Activated T-helper 1 cell treated with anti-CD3 and anti-CD28 coated beads, Interleukin-12 subunit alpha, Interleukin-12 subunit beta, Interleukin-2, Interleukin-4 antibody, amounts not matched to agents 30 ng/mL and 10 ng/mL and 1 ng/mL, durations not matched to agents 14 hours and 24 hours and 36 hours (primary cell): Measurements from ENCODE around the gene PPEF1. TPM values are rescaled to one million over a fixed set of nuclear protein-coding genes. Genes with fewer than 3 reads are reported as not detected.

Experiments
- DNase-seq: peaks from one replicate; pipeline ENCODE4 v3.0.0; 2021; ENCODE audit warnings: low spot score
- H3K27ac Mint-ChIP-seq: one replicate; pipeline ENCODE4 v1.8.0; 2021; ENCODE audit warnings: mild to moderate bottlenecking, mixed read lengths
- H3K27me3 Mint-ChIP-seq: one replicate; pipeline ENCODE4 v1.8.0; 2022; ENCODE audit warnings: mild to moderate bottlenecking, moderate library complexity, mixed read lengths; ENCODE audit not compliant: insufficient read depth
- H3K36me3 Mint-ChIP-seq: one replicate; pipeline ENCODE4 v1.8.0; 2021; ENCODE audit warnings: low read depth, mixed read lengths
- H3K4me1 Mint-ChIP-seq: one replicate; pipeline ENCODE4 v1.8.0; 2021; ENCODE audit warnings: low read depth, mixed read lengths
- H3K4me3 Mint-ChIP-seq: one replicate; pipeline ENCODE4 v1.8.0; 2021; ENCODE audit warnings: mild to moderate bottlenecking, moderate library complexity, mixed read lengths
- H3K9me3 Mint-ChIP-seq: one replicate; pipeline ENCODE4 v1.8.0; 2021; ENCODE audit warnings: mixed read lengths
- intact Hi-C: fragments of 100-400 bp; cut with micrococcal nuclease; formaldehyde crosslinking; loops from one replicate; pipeline ENCODE4 v1.15.1; 2024
- total RNA-seq: library from RNA; stranded (reverse); gene quantifications from 2 replicates; pipeline ENCODE4 v1.2.3, GENCODE V29; 2022

Gene PPEF1
- total RNA-seq, 1 donor from 2014 or later = not detected

DNA sequence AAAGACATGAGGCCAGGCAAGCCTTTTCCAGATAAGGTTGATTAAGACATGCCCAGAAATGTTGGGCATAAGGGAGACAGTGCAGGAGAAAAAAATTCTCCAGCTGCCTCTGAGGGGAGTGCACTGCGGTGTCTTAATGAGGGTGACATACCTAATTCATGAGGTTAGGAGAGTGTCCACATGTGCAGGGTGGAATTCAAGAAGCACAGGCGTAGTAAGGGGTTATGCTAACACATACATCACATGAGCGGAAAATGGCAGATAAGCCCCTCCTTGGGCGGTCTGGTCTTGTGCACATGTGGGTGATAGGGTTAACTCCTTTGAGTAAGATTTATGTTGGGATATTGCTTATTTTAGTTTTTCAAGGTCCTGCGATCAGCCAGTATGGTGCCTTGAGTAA is 154.1 kb downstream of the PPEF1 start:
- no peak overlapping the region for H3K4me3 Mint-ChIP-seq
- no peaks in the 10 kb centered on the region for H3K27me3 Mint-ChIP-seq
- H3K9me3 Mint-ChIP-seq = no peaks in the 10 kb centered on the region
- H3K36me3 Mint-ChIP-seq = no peaks in the 10 kb centered on the region
- no peak overlapping the region for H3K27ac Mint-ChIP-seq
- intact Hi-C loops = no loop called here
- no peak for DNase-seq
- peaks cover 1% of the 10 kb centered on the region for H3K4me1 Mint-ChIP-seq

DNA sequence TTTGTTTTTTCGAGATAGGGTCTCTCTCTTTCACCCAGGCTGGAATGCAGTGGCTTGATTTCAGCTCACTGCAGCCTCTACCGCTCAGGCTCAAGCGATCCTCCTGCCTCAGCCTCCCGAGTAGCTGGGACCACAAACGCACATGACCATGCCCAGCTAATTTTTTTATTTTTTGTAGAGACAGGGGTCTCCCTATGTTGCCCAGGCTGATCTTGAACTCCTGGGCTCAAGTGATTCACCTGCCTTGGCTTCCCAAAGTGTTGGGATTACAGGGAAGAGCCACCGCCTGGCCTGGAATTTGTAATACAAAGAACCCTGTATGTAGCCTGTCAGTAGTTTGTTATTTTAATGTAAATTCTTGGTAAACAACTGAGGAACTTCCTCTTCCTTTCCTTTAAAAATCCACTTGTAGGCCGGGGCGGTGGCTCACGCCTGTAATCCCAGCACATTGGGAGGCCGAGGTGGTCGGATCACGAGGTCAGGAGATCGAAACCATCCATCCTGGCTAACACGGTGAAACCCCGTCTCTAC is 157.0 kb downstream of the PPEF1 start:
- Mint-ChIP-seq H3K27ac (no peak overlapping the region), H3K36me3 (no peaks in the 10 kb centered on the region), H3K4me1 (no peaks in the 10 kb centered on the region), H3K4me3 (no peak overlapping the region), H3K27me3 (no peaks in the 10 kb centered on the region), H3K9me3 (no peaks in the 10 kb centered on the region)
- intact Hi-C loops = no loop called here
- no peak for DNase-seq

- no peak for DNase-seq
- H3K36me3 Mint-ChIP-seq = no peaks in the 10 kb centered on the region
- no peak overlapping the region for H3K4me3 Mint-ChIP-seq
- no peaks in the 10 kb centered on the region for H3K4me1 Mint-ChIP-seq
- no peaks in the 10 kb centered on the region for H3K27me3 Mint-ChIP-seq
- intact Hi-C loops = no loop called here
- H3K27ac Mint-ChIP-seq = no peak overlapping the region
- no peaks in the 10 kb centered on the region for H3K9me3 Mint-ChIP-seq
Measured at GRCh38 chrX:18871161-18871890, 163.9 kb downstream of the PPEF1 start.

GRCh38 chrX:18871970-18872369 is 164.5 kb downstream of the PPEF1 start:
- no peak overlapping the region for H3K27ac Mint-ChIP-seq
- H3K4me3 Mint-ChIP-seq = no peak overlapping the region
- intact Hi-C loops = no loop called here
- no peaks in the 10 kb centered on the region for H3K4me1 Mint-ChIP-seq
- H3K36me3 Mint-ChIP-seq = no peaks in the 10 kb centered on the region
- H3K9me3 Mint-ChIP-seq = no peaks in the 10 kb centered on the region
- no peaks in the 10 kb centered on the region for H3K27me3 Mint-ChIP-seq
- DNase-seq = no peak

GRCh38 chrX:18872621-18873020 is 165.2 kb downstream of the PPEF1 start:
- H3K9me3 Mint-ChIP-seq = no peaks in the 10 kb centered on the region
- no peaks in the 10 kb centered on the region for H3K27me3 Mint-ChIP-seq
- H3K4me3 Mint-ChIP-seq = no peak overlapping the region
- H3K4me1 Mint-ChIP-seq = no peaks in the 10 kb centered on the region
- no peaks in the 10 kb centered on the region for H3K36me3 Mint-ChIP-seq
- intact Hi-C loops = no loop called here
- no peak overlapping the region for H3K27ac Mint-ChIP-seq
- DNase-seq = no peak

DNA sequence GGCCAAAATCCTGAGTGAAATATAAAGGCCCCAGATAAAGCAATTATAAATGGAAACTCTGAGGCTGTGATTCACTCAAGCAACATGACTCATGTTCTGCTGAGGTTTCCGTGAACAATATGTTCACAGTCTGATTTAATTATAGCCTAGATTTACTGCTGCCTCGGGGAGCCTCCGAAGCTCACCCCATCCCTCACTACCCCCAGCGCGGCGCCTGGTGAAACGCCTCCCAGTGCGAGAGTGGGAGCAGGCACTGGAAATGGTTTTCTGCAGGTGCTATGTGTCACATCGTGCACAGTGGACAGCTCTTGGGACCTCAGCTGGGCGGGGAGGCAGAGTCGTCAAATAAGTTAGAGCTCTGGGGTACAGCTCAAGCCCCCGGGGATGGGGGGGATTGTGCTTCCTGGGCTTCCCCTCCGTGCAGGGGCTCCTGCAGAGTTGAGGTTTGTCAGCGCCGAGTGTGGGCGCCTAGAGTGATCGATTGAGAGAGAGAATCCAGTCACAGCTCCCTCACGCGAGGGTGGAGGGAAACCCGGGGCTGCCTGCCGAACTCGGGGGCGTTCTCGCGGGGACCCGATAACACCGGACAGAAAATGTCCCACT is 165.8 kb downstream of the PPEF1 start:
- Mint-ChIP-seq H3K4me3 (no peak overlapping the region), H3K4me1 (no peaks in the 10 kb centered on the region), H3K27me3 (no peaks in the 10 kb centered on the region), H3K36me3 (no peaks in the 10 kb centered on the region), H3K27ac (no peak overlapping the region), H3K9me3 (no peaks in the 10 kb centered on the region)
- intact Hi-C loops = no loop called here
- no peak for DNase-seq

- intact Hi-C loops = no loop called here
- Mint-ChIP-seq H3K27ac (no peak overlapping the region), H3K27me3 (no peaks in the 10 kb centered on the region), H3K9me3 (no peaks in the 10 kb centered on the region), H3K4me1 (no peaks in the 10 kb centered on the region), H3K4me3 (no peak overlapping the region), H3K36me3 (no peaks in the 10 kb centered on the region)
- DNase-seq = no peak
Measured at GRCh38 chrX:18873836-18874235, 166.4 kb downstream of the PPEF1 start.

DNA sequence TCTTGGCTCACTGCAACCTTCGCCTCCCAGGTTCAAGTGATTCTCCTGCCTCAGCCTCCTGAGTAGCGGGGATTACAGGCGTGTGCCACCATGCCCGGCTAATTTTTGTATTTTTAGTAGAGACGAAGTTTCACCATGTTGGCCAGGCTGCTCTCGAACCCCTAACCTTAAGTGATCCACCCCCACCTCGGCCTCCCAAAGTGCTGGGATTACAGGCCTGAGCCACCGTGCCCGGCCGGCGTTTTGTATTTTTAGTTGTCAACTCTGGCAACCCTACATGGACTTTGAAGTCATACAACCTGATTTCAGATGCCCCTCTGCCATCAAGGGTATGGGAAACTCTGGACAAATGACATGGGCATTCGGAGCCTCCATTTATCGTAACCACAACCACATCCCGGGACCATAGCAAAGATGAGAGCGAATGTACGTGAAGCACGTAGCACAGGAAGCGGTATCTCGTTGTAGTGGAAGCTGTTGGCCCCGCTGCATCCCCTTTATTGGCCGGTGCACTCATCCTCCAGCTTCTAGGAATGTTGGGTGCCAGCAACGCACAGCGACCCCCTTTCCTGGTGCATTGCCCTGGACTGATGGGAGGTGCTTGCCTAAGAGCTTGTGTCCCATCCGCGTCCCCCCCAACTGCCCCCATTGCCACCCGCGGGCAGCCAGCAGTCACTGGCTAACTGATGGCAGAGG is 167.3 kb downstream of the PPEF1 start:
- Mint-ChIP-seq H3K36me3 (no peaks in the 10 kb centered on the region), H3K9me3 (no peaks in the 10 kb centered on the region), H3K4me3 (no peak overlapping the region), H3K4me1 (no peaks in the 10 kb centered on the region), H3K27ac (no peak overlapping the region), H3K27me3 (no peaks in the 10 kb centered on the region)
- intact Hi-C loops = no loop called here
- no peak for DNase-seq

- Mint-ChIP-seq H3K4me1 (no peaks in the 10 kb centered on the region), H3K36me3 (no peaks in the 10 kb centered on the region), H3K27ac (no peak overlapping the region), H3K27me3 (no peaks in the 10 kb centered on the region), H3K9me3 (no peaks in the 10 kb centered on the region), H3K4me3 (no peak overlapping the region)
- DNase-seq = no peak
- intact Hi-C loops = no loop called here
Measured at GRCh38 chrX:18875256-18875878, 167.9 kb downstream of the PPEF1 start.

- intact Hi-C loops = no loop called here
- Mint-ChIP-seq H3K9me3 (no peaks in the 10 kb centered on the region), H3K36me3 (no peaks in the 10 kb centered on the region), H3K27ac (no peak overlapping the region), H3K4me3 (no peak overlapping the region), H3K4me1 (no peaks in the 10 kb centered on the region), H3K27me3 (no peaks in the 10 kb centered on the region)
- no peak for DNase-seq
Measured at GRCh38 chrX:18877469-18877868, 170.0 kb downstream of the PPEF1 start.

Other genes starting within 250 kb of the PPEF1 start
- not detected in 2 replicates for gene RS1, start 35.5 kb upstream of the PPEF1 start, total RNA-seq